GM21528 (cell line): ENCODE data around the gene CARMIL1.
"Not testable (repeated sequence)": the region's sequence is repeated elsewhere in the genome, so short reads cannot be mapped to it uniquely, and the experiment has no call there.

Source experiments
- ATAC-seq: cut with Tn5 transposase; IDR thresholded peaks from one replicate; pipeline ENCODE4 v1.9.1; 2021; ENCODE audit warnings: mild to moderate bottlenecking, moderate library complexity; ENCODE audit not compliant: unreplicated experiment, low FRiP score

CARMIL1 gene

GRCh38 chr6:25275436-25275835 is 3.7 kb upstream of the CARMIL1 start:
- ATAC-seq, result no peak

- ATAC-seq, result no peak
Observed at GRCh38 chr6:25277386-25277785, 1.8 kb upstream of the CARMIL1 start.

DNA sequence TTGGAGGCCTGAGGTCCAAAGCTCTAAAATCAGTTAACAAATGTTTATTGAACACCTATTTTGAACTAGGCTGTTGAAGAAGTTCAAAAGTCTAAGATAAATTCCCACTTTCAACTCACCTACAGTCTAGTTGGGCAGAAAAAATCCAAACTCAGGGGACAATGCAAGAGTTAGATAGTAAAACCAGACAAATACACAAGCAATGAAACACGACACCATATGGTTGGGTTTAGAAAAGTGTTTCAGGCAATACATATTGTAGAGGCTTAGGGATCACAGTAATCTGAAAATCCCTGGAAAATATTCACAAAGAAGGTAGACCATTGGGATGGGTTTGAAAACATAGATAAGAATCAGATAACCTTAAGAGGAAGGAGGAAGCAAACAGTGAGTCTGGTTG is 1.3 kb upstream of the CARMIL1 start:
- no peak for ATAC-seq

DNA sequence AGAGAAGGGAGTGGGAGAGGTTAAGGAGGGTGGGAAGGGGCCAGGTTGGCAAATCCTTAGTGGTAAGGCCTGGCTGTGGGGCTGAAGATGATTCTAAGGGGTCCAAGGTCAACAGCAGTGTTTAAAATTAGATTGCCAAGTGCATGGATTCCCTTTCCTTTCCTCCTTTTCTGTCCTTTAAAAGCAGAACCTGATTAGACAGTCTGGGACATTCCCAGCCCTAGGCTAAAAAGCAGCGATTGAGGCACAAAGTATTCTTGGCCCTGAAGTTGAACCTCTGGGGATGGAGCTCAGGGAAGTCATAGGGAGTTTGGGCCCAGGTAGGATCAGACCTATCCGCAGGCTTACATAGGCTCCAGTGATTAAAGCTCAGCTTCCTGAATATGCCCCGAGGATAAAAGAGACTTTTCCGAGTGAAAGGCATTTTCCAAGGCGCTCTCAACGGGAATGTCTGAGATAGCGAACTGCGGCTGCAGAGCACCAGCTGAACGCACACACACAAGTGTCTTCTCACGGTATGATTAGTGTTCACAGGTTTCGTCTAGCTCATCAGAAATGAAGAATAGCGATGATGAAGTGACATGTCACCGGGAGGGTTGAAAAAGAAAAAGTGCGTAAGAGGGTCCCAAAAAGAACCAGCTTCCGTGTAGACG is 787 bp upstream of the CARMIL1 start:
- ATAC-seq, result peak; percentile 26

GRCh38 chr6:25279748-25280343 is 672 bp downstream of the CARMIL1 start:
- no peak for ATAC-seq

DNA sequence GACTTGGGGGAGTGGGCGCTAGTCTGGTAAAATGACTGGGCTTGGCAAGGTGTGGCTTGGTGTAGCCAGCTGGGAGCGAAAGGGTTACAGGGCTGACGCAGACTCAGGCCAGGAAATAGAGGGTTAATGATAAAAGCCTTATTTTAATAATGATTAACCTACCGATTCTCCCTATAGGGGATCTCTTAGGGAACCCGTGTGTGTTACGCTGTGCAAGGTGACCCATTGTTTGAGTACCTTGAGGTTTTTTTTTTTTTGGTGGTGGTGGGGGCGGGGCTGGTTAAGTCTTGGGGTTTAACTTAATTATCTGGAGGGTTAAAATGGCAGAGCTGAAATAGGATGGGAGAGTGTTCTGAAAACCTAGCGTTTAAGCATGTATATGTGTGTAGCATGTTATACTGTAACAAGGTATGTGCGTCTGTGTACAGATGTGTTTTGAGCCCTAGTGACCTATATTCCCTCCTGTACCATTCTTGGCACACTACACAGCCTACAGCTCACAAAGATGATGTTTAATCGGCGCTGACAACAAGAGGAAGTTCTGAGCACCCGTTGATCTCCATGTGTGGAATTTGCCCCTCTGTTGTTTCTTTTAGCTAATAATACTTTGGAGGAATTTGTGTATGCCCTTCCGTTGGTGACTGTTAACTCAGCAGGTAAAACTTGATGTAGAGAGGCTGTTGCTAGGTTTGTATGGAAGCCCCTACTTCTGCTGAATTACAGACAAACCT is 1.3 kb downstream of the CARMIL1 start:
- ATAC-seq, result no peak

DNA sequence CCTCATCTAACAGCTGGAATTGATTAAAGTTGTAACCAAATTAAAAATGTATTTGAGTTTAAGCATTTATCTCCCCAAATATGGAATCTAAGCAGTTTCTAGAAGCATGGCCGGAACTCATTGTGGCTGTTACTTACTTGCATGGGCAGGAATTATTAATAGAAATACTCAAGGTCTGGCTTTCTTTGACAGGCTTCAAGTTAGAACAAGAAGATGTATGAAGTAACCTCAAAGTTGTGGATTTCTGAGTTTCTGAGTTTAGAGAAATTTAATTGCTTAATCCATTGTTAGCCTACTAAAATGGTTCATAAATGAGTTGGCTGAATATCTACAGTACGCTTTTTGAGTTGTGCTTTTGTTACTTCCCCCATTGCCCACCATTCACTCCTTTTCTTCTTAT is 7.7 kb downstream of the CARMIL1 start:
- ATAC-seq, result no peak

DNA sequence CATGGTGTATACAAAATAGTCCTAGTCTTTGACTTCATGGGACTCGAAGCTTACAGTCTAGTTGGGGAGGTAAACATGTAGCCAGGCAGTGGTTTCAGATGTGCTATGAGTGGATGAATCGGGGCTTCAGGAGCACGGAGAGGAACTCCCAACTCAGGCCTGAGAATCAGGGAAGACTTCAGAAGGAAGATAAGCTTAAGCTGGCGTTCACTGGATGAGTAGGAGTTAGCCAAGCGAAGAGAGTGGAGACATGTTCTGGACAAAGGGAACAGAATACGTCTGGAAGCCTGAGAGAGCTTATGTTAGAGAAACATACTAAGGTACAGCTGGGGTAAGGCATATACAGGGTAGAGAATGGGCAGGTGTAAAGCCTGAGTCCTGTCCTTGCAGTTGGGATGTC is 8.8 kb downstream of the CARMIL1 start:
- no peak for ATAC-seq

GRCh38 chr6:25288518-25288917 is 9.3 kb downstream of the CARMIL1 start:
- no peak for ATAC-seq

- no peak for ATAC-seq
Observed at GRCh38 chr6:25290306-25291060, 11.3 kb downstream of the CARMIL1 start.

DNA sequence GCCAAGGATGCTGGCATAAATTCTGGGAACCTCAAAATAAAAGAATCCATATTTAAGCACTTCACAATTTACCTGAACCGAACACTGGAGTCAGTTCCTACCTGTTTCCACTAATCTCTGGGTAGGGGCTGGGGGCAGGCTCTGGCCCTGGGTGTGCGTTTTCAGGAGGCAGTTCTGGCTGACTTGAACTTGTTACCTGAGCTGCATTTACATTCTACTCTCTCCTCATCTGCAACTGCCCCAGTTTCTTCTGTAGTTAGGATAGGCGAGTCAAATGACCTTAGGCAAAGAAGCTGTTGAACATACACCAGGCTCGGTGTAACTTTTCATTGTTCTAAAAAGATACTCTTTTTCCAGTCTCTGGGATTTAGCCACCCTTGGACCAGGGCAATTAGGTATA is 13.2 kb downstream of the CARMIL1 start:
- ATAC-seq, result no peak

DNA sequence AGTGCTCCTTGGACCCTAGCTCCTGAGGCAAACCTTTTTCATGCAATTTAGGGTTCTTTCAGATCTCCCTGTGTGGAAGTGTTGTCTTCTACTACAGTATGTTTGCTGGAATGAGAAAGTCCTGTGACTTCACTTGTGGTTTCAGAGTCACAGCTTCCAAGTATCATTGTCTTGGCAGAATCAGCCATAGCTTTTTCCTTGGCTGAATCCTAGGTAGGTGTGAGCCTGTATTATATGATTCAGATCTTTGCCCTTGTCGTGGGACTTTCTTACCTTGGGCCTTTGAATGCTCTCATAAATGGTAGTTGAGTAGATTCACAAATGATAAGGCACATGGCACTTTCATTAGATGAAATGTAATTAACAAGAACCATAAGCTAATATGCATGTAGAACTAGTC is 16.5 kb downstream of the CARMIL1 start:
- ATAC-seq, result no peak

GRCh38 chr6:25296217-25296905 is 17.2 kb downstream of the CARMIL1 start:
- no peak for ATAC-seq

DNA sequence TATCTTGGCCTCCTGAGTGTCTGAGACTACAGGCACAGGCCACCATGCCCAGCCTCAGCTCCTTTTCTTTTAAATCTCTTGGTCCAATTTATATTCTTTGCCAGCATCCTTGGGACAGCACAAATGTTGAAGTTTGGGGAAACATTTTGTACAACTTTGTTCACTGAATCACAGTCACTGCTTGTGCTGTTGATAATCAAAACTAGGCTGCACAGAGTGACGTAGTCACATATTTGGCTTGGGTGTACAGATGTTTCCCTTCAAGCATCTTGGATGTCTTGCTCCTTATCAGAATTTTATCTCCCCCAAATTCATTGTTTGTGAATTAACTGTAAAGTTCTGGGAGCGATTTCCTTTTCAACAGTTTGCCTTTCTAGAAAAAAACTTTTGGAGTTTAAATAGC is 17.9 kb downstream of the CARMIL1 start:
- no peak for ATAC-seq

DNA sequence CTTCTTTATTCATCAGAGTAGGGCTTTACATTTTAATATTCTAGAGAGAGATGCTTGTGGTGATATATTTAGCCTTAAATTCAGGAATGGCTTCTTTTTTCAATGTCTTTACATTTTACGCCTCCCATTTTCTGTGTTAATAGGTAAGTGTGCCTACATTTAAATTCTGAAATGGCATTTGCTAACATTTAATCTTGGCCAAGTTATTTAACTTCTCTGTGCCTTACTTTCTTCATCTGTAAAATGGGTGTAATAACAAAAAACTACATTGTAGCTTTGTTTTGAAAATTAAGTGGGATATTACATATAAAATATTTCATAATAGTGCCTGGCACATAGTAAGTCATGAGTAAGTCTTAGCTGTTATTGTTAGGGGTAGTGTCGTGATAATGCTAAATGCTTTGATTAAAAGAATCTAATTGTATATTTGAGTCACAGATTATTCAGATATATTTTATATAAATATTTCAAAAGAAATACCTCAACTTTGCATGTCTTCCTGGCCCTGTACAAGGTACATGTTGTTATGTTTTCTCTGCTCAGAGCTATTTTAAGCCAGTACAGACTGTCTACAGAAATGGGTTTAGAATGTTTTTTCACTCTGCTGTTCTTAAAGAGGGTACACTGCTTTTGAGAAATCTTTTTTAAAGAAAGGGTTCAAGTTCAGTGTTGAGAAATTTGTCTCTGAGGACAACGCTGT is 18.8 kb downstream of the CARMIL1 start:
- no peak for ATAC-seq

DNA sequence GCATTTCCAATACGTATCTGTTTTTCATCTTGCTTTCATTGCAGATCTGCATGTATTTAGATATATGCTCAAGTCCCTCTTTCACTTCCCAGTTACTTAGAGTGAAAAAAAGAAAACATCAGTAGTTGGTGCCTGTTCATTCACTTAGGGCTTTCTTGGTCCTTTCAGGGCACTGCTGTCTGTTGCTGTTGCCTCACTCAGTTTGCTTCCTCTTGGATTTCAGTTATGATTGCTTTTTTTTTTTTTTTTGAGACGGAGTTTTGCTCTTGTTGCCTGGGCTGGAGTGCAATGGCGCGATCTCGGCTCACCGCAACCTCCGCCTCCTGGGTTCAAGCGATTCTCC is 19.3 kb downstream of the CARMIL1 start:
- ATAC-seq, result not testable (repeated sequence)

DNA sequence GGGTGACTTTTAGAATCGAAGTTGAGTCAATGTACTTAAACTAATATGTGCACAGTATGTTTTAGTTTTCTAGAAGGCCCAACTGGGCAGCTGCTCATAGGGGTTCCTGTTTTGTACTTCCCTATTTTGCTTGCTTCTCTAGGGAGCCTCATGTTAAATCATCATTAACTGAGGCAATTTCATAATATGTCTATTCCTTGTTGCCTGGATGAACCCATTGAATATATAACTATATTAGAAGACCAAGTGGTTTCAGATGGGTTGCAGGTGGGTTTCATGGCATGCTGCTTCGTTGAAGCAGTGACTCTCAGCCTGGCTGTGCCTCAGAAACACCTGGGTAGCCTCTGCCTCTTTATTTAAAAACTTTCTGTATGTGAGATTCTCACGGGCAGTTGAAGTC is 22.2 kb downstream of the CARMIL1 start:
- ATAC-seq, result no peak

GRCh38 chr6:25302151-25302550 is 23.0 kb downstream of the CARMIL1 start:
- no peak for ATAC-seq

DNA sequence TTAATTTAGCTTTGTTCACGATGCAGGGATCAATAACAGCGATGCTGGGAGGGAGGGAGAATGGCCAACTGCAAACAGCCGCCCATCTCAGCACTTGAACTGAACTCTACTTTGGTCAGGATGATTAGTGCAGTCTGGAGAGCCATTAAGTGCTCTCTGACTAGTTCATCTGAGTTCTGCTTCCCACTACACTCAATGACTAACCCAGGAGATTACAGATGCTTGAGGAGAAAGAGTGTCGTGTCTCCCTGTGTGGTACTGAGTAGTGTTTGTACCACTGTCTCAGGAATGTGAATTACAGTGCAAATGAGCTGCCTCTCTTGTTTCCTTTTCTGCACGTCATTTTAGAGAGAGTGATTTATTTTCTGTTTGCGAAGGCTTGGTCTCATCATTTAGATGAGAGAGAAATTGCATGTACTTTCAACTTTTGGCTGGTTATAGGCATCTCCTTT is 23.5 kb downstream of the CARMIL1 start:
- no peak for ATAC-seq

- ATAC-seq, result no peak
Observed at GRCh38 chr6:25303254-25303653, 24.1 kb downstream of the CARMIL1 start.
